ENCODE data around the gene GRID1. TPM values are rescaled to one million over a fixed set of nuclear protein-coding genes. Genes with fewer than 3 reads are reported as not detected.
"Not testable (repeated sequence)": the region's sequence is repeated elsewhere in the genome, so short reads cannot be mapped to it uniquely, and the experiment has no call there.

GRID1 gene
- total and polyA plus RNA-seq, 11 donors = 0.69 to 3.4 (median 1.6) TPM

DNA sequence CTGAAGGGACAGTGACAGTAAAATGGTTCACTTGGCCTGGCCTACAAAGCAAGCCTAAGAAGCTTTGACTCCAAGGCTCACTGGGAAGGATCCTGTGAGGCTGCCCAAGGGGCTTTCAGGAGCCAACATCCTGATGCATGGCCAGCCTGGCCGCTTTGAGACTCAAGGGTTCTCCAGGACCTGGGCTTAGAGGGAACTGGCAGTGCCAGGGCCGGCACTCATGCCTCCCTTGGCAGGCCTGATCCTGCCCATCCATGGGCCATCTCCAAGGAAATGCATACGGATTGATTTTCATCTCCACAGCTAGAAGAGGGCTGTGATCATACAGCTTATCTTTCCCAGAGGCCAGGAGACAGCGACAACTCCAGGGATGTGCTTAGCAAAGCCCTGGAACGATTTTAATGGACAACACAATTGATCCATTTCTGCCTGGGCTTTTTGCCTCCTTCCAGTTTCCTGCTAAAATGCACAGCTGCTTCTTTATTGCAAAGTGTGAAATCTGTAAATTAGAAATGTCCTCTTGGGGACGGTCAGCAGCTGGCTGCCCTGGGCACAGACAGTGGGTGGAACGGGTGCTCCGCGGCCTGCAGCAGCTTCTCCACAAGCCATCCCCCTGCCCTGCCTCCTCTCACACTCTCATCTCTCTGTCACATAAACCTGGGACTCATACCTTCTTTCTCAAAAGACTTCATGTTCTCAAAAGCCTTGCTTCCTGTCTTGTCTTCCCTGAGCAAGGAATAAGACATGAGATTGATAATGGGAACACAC lies 288.5 kb downstream of the GRID1 start:
- Histone ChIP-seq H3K27me3 (no peaks in the 10 kb centered on the region), H3K36me3 (no peaks in the 10 kb centered on the region), H3K27ac (no peak overlapping the region), H3K4me1 (no peaks in the 10 kb centered on the region), H3K4me3 (no peak overlapping the region), H3K9me3 (no peaks in the 10 kb centered on the region)
- DNase-seq (no peak), ATAC-seq (no peak)
- TF ChIP-seq CTCF (IDR thresholded peaks at IDR 0.05) (no peak), POLR2A (IDR thresholded peaks at IDR 0.05) (no peak)
- WGBS, 4 donors = 81 to 89% (median 84%) methylated on average over 8 to 9 of the region's 9 CpGs
- intact Hi-C loops (cut with DNase I) = no loop called here

GRCh38 chr10:86077271-86077670 lies 289.3 kb downstream of the GRID1 start:
- intact Hi-C loops (cut with DNase I) = no loop called here
- no peak for ATAC-seq
- DNase-seq = no peak
- WGBS, 4 donors = 88 to 94% (median 90%) methylated on average over 6 of the region's 6 CpGs
- Histone ChIP-seq H3K4me3 (no peak overlapping the region), H3K27me3 (no peaks in the 10 kb centered on the region), H3K4me1 (no peaks in the 10 kb centered on the region), H3K36me3 (no peaks in the 10 kb centered on the region), H3K9me3 (no peaks in the 10 kb centered on the region), H3K27ac (no peak overlapping the region)
- TF ChIP-seq POLR2A (IDR thresholded peaks at IDR 0.05) (no peak), CTCF (IDR thresholded peaks at IDR 0.05) (no peak)

DNA sequence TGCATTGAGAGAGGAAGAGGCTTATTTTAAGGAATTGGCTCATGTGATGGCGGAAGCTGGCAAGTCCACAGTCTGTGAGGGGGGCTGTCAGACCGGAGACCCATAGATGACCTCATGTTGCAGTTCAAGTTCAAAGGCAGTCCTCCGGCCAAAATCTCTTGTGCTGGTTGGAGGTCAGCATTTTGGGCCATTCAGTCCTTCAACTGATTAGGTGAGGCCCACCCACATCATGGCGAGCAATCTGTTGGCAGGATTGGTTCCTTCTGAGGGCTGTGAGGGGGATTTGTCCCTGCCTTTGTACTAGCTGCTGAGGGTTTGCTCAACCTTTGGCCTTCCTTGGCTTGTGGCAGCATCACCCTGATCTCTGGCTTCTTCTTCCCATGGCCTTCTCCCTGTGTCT lies 290.1 kb downstream of the GRID1 start:
- DNase-seq; H3K27ac ChIP-seq; H3K36me3 ChIP-seq; H3K9me3 ChIP-seq; H3K4me3 ChIP-seq; H3K4me1 ChIP-seq; ATAC-seq; H3K27me3 ChIP-seq; intact Hi-C loops (cut with DNase I): not testable (repeated sequence)
- WGBS, 4 donors = 80 to 93% (median 91%) methylated on average over 4 of the region's 4 CpGs

DNA sequence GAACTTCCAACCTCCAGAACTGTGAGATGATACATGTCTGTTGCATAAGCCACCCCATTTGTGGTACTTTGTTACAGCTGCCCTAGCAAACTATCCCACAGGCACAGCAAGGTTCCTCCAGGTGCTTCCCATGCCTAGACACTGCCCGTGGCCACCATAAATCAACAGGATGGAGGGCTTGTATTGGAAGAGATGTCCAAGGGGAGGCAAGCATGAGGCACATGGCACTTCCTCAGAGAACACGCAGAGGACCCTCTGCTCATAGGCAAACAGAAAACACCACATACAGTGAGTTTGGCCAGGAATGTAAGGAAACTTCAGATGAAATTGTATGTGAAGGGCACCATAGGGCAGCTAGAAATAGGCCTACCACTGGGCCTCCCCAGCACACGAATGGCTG lies 291.1 kb downstream of the GRID1 start:
- intact Hi-C loops (cut with DNase I) = no loop called here
- ATAC-seq = no peak
- no peak overlapping the region for H3K4me3 ChIP-seq
- no peaks in the 10 kb centered on the region for H3K36me3 ChIP-seq
- H3K27ac ChIP-seq = no peak overlapping the region
- TF ChIP-seq POLR2A (IDR thresholded peaks at IDR 0.05) (no peak), CTCF (IDR thresholded peaks at IDR 0.05) (no peak)
- DNase-seq = no peak
- no peaks in the 10 kb centered on the region for H3K4me1 ChIP-seq
- WGBS, 4 donors = 67 to 88% (median 81%) methylated on average over 3 of the region's 3 CpGs
- no peaks in the 10 kb centered on the region for H3K9me3 ChIP-seq
- H3K27me3 ChIP-seq = no peaks in the 10 kb centered on the region

- no peaks in the 10 kb centered on the region for H3K9me3 ChIP-seq
- H3K36me3 ChIP-seq = no peaks in the 10 kb centered on the region
- intact Hi-C loops (cut with DNase I) = loop anchor here in 1 of 10 donors (5.0 kb wide), 1 partner anchor 82 kb away; no protein-coding TSS in a partner anchor
- WGBS, 4 donors = 83 to 88% (median 85%) methylated on average over 5 of the region's 5 CpGs
- no peaks in the 10 kb centered on the region for H3K27me3 ChIP-seq
- no peak for ATAC-seq
- DNase-seq = no peak
- H3K4me1 ChIP-seq = no peaks in the 10 kb centered on the region
- TF ChIP-seq POLR2A (IDR thresholded peaks at IDR 0.05) (no peak), CTCF (IDR thresholded peaks at IDR 0.05) (no peak)
- H3K4me3 ChIP-seq = no peak overlapping the region
- H3K27ac ChIP-seq = no peak overlapping the region
Measured at GRCh38 chr10:86074294-86074693, 292.3 kb downstream of the GRID1 start.
